GM12872 (cell line): ENCODE measurements around the gene TGM1.

Experiments
- TF ChIP-seq, protein P1 (sequence below): IDR thresholded peaks from 3 replicates; pipeline ENCODE4 v1.5.1; 2011; ENCODE audit warnings: low read depth, mild to moderate bottlenecking, low read length, moderate library complexity; ENCODE audit not compliant: insufficient read depth

TGM1 gene

DNA sequence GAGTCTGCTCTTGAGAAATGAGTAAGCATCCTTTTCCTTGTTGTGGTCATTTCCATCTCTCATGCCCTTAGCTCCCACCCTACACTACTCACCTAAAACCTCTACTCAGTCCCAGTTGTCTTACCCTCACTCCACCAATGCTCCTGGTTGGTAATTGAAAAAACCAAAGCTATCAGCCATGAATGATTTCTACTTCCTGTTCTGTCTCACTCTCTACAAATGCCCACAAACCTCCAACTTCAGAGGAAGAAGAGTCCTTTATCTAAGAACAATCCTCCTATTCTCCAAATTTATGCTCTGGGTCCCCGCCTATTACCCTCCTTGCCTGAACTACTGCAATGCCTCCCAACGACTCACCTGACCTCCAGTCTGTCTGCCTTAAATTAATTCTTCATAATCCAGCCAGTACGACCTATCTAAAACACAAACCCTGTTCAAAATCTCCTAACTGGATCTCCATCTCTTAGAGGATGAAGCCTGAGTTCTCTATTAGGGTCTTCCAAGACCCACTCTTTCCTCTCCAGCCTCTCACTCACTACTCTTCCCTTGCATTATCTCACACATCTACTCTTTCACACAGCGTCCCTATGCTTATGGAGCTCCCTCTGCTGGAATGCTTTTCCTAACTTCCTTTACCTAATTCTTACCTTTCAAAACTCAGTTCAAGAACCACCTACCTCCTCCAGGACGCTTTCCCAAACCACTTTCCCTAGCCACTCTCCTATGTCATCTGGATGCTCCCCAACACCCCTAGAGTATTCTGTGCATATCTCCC, 34.4 kb upstream of the TGM1 start:
- TF ChIP-seq, protein P1, sequence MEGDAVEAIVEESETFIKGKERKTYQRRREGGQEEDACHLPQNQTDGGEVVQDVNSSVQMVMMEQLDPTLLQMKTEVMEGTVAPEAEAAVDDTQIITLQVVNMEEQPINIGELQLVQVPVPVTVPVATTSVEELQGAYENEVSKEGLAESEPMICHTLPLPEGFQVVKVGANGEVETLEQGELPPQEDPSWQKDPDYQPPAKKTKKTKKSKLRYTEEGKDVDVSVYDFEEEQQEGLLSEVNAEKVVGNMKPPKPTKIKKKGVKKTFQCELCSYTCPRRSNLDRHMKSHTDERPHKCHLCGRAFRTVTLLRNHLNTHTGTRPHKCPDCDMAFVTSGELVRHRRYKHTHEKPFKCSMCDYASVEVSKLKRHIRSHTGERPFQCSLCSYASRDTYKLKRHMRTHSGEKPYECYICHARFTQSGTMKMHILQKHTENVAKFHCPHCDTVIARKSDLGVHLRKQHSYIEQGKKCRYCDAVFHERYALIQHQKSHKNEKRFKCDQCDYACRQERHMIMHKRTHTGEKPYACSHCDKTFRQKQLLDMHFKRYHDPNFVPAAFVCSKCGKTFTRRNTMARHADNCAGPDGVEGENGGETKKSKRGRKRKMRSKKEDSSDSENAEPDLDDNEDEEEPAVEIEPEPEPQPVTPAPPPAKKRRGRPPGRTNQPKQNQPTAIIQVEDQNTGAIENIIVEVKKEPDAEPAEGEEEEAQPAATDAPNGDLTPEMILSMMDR = peak; percentile 34; the same call in 2 of the 3 replicates

GRCh38 chr14:24296341-24297157, 33.6 kb upstream of the TGM1 start:
- TF ChIP-seq, protein P1 = peak; percentile 81

DNA sequence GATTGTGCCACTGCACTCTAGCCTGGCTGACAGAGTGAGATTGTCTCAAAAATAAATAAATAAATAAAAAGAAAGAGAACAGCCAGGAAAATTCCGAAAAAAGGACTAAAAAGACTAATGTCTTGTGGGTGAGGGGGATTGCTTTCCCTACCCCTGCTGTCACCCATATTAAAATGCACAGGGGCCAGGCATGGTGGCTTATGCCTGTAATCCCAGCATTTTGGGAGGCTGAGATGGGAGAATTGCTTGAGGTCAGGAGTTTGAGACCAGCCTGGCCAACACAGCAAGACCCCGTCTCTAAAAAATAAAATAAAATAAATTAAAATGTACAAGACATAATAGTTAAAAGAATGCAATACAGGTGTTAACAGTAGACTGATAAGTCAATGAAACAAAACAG, 30.5 kb upstream of the TGM1 start:
- TF ChIP-seq, protein P1 = no peak

- TF ChIP-seq, protein P1 = no peak
These were observed 29.3 kb upstream of the TGM1 start for GRCh38 chr14:24292118-24292807.

DNA sequence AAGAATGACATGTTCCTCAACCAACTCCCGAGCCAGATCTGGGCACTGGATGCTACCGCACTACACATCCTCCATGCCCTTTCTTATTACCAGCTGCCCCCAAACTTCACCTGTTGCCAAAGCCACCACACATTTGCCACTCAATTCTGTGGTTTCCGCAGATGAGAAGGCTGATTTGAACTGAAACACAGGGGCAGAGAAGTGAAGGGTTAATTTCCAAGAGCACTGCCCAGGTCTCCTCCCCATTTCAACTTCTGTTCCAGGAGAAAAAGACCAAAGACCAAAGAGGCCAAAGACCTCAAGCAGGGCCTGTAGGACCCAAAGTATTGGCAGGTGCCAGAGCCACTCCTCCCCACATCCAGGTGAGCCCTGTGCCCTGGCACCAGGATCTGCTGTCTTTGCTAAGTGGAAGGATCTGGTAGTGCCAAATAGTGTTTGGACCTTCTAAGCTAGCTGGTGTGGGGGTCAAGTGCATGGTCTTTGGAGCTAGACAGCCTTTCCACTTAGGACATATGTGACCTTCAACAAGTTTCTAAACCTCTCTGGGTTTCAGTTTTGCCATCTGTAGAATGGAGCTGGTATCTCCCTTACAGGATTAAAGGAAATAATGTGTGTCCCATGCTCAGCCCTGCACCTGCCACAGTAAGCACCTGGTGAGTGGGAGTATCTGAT, 28.6 kb upstream of the TGM1 start:
- TF ChIP-seq, protein P1 = no peak

DNA sequence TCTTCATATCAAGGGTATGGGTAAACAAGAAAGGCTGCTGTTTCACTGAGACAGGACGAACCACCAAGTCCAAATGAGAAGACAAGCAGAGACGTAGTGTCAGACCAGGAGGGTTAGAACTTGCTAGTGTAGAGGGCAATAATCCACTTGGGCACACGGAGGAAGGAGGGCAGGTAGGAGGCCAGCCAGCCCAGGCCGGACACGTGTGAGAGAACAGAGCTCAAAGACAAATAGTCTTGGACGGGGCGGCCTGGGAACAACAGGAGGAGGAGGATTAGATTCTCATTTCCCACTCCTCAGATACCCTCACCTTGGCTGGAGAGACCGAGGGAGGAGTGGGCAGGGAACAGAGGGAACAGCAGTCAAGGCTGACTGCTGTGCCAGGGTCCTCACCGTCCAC, 27.8 kb upstream of the TGM1 start:
- TF ChIP-seq, protein P1 = no peak
